HG03139 (cell line): ENCODE data around the gene PDCD2.
"Not testable (repeated sequence)": the region's sequence is repeated elsewhere in the genome, so short reads cannot be mapped to it uniquely, and the experiment has no call there.

Experiments used
- ATAC-seq: cut with Tn5 transposase; IDR thresholded peaks from one replicate; pipeline ENCODE4 v1.9.1; 2021; ENCODE audit not compliant: unreplicated experiment

PDCD2 gene

GRCh38 chr6:170552765-170553533, 31.5 kb downstream of the PDCD2 start, which contains the start of gene PSMB1:
Gene PSMB1 (minus strand): TSS chr6:170553307. CDS start chr6:170553242, 65 bp downstream.
- ATAC-seq: peak; percentile 54

GRCh38 chr6:170545405-170545804, 39.0 kb downstream of the PDCD2 start:
- no peak for ATAC-seq

- ATAC-seq: no peak
Measured at GRCh38 chr6:170542031-170542719, 42.3 kb downstream of the PDCD2 start.

- ATAC-seq: no peak
Measured at GRCh38 chr6:170537329-170537728, 47.1 kb downstream of the PDCD2 start.

- no peak for ATAC-seq
Measured at GRCh38 chr6:170536671-170537070, 47.8 kb downstream of the PDCD2 start.

- ATAC-seq: no peak
Measured at GRCh38 chr6:170535004-170535403, 49.4 kb downstream of the PDCD2 start.

GRCh38 chr6:170533792-170534191, 50.6 kb downstream of the PDCD2 start:
- no peak for ATAC-seq

GRCh38 chr6:170532867-170533488, 51.5 kb downstream of the PDCD2 start:
- ATAC-seq: no peak

GRCh38 chr6:170529839-170530469, 54.5 kb downstream of the PDCD2 start:
- ATAC-seq: peak; percentile 61

- ATAC-seq: not testable (repeated sequence)
Measured at GRCh38 chr6:170527995-170528394, 56.4 kb downstream of the PDCD2 start.

- no peak for ATAC-seq
Measured at GRCh38 chr6:170525795-170526194, 58.6 kb downstream of the PDCD2 start.
